Stimulated activated CD8-positive, alpha-beta memory T cell treated with anti-CD3 and anti-CD28 coated beads, Interleukin-15, amount 100 ng/mL, for 4 hours (primary cell): ENCODE results near the gene RBMX2.

Experiments used
- DNase-seq, 2 donors: peaks; one replicate each; pipeline ENCODE4 v3.0.0-alpha.2; 2020; ENCODE audit warnings: low read depth in 2 of 2

RBMX2 gene

DNA sequence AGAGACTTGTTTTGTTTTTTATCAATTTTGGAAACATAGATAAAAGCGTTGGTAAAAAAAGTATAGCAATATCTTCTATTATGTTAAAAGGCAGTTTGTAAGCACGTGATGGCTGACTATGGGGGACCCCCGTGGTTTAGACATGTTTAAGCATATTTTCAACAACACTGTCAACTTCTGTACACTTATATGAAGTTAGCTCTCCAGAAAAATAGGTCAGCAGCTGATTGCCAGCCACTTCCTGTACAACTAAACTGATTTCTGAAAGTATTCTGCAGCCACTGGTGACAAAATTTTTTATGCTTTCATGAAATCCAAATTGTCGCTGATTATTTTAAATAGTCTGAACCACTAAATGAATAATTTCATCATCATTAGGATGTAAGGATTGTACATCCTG lies 45.2 kb downstream of the RBMX2 start:
- DNase-seq, result no peak
